Calu3 (cell line): Measurements from ENCODE around the gene FRMD4B. TPM values are rescaled to one million over a fixed set of nuclear protein-coding genes. Genes with fewer than 3 reads are reported as not detected.

Source experiments
- BruUV-seq: library from RNA; stranded (reverse); fragments of 400-500 nt; replicated peaks from 2 replicates; lab custom pipeline; 2021; lab: Mats Ljungman, UMichigan
- CTCF ChIA-PET: fragments of 300-600 bp; sonication (Branson Sonifier 250); formaldehyde crosslinking; loops from one replicate; lab custom pipeline; 2022; ENCODE audit warnings: antibody characterized with exemption; lab: Charles Lee
- DNase-seq: peaks from one replicate; pipeline ENCODE4 v3.0.0; 2022
- H3K27ac Mint-ChIP-seq: one replicate; pipeline ENCODE4 v1.8.0; 2022; ENCODE audit warnings: mixed read lengths; ENCODE audit not compliant: unreplicated experiment
- H3K27me3 Mint-ChIP-seq: one replicate; pipeline ENCODE4 v1.8.0; 2022; ENCODE audit warnings: mixed read lengths; ENCODE audit not compliant: unreplicated experiment
- H3K36me3 Mint-ChIP-seq: one replicate; pipeline ENCODE4 v1.8.0; 2022; ENCODE audit warnings: mild to moderate bottlenecking, moderate library complexity, mixed read lengths; ENCODE audit not compliant: insufficient read depth, unreplicated experiment
- H3K4me1 Mint-ChIP-seq: one replicate; pipeline ENCODE4 v1.8.0; 2022; ENCODE audit warnings: mild to moderate bottlenecking, low read depth, mixed read lengths; ENCODE audit not compliant: unreplicated experiment
- H3K4me3 Mint-ChIP-seq: one replicate; pipeline ENCODE4 v1.8.0; 2022; ENCODE audit warnings: mild to moderate bottlenecking, low read depth, moderate library complexity, mixed read lengths; ENCODE audit not compliant: unreplicated experiment
- H3K9me3 Mint-ChIP-seq: one replicate; pipeline ENCODE4 v1.8.0; 2022; ENCODE audit warnings: low read depth, mixed read lengths; ENCODE audit not compliant: unreplicated experiment
- CTCF ChIP-seq: fragments of 200-600 bp; IDR thresholded peaks from one replicate; pipeline ENCODE4 v1.8.0; 2022; ENCODE audit warnings: antibody characterized with exemption; ENCODE audit not compliant: unreplicated experiment
- intact Hi-C: fragments of 100-400 bp; cut with micrococcal nuclease; formaldehyde crosslinking; loops from one replicate; pipeline ENCODE4 v1.10.0; 2022; ENCODE audit not compliant: unreplicated experiment
- total RNA-seq: library from RNA; stranded (reverse); gene quantifications from 2 replicates; pipeline ENCODE4 v1.2.3, GENCODE V29; 2022

The FRMD4B gene
- total RNA-seq, 1 experiment from 2014 or later = 16.7 TPM

DNA sequence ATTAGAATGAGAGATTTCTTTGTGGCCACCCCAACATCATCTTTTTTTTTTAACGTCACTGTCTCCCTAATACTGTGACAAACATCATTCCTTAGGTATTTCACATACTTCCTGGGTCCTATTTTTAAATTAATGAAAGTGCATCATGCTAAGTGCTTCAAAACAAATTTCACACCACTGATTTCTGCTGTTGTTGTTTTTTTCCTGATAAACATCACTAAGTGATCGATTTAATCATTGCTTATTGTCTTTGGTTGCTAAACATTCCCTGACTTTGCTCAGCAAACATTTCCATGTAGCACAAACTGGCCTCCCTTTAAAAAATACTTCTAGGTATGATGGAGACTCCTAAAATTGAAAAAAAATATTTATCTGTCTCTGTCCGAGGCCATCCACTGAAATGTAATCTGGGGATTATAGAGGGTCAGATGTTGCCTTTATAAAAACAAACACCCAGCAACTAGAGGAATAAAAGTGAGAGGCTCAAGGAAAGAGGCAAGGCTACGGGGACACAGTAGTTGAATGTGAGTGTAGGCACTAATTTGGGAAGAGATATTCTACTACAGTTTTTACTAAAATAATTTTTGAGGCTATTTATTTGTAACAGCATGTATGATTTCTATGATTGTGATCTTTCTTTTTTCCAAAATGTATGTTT is 243.0 kb downstream of the FRMD4B start:
- BruUV-seq = no TSS peak
- Mint-ChIP-seq H3K27me3 (no peaks in the 10 kb centered on the region), H3K4me1 (peaks cover 23% of the 10 kb centered on the region), H3K9me3 (no peaks in the 10 kb centered on the region), H3K4me3 (no peak overlapping the region), H3K36me3 (peaks cover 5% of the 10 kb centered on the region), H3K27ac (peak overlapping the region; percentile 94)
- DNase-seq = no peak
- intact Hi-C loops = no loop called here
- TF ChIP-seq CTCF = no peak
- CTCF ChIA-PET = no interaction called here

DNA sequence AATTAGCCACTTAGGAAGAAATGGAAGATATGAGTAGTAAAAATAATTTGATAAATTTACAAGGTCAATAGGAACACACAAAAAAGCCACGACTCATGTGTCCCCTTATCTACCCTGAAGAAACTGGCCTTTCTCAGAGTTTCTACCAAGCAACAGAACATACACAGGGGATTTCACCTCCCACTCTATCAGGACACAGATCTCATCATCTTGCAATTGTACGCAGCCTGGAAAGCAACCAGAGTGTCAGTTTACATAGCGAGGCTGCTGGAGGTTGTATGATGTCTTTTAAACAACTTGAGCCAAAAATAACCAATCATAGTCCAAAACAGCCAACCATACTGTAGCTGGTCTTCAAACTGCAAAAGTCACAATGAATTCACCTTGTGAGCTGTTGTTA is 243.8 kb downstream of the FRMD4B start:
- BruUV-seq = no TSS peak
- Mint-ChIP-seq H3K36me3 (peaks cover 5% of the 10 kb centered on the region), H3K4me1 (peaks cover 23% of the 10 kb centered on the region), H3K4me3 (no peak overlapping the region), H3K9me3 (no peaks in the 10 kb centered on the region), H3K27ac (no peak overlapping the region), H3K27me3 (no peaks in the 10 kb centered on the region)
- no peak for TF ChIP-seq CTCF
- no peak for DNase-seq
- intact Hi-C loops = no loop called here
- CTCF ChIA-PET = no interaction called here

GRCh38 chr3:69141313-69141712 is 244.6 kb downstream of the FRMD4B start:
- H3K9me3 Mint-ChIP-seq = no peaks in the 10 kb centered on the region
- no peak overlapping the region for H3K4me3 Mint-ChIP-seq
- CTCF ChIA-PET = no interaction called here
- peak overlapping the region; percentile 9 for H3K27ac Mint-ChIP-seq
- BruUV-seq = no TSS peak
- peaks cover 23% of the 10 kb centered on the region for H3K4me1 Mint-ChIP-seq
- no peaks in the 10 kb centered on the region for H3K27me3 Mint-ChIP-seq
- intact Hi-C loops = no loop called here
- peaks cover 5% of the 10 kb centered on the region for H3K36me3 Mint-ChIP-seq
- no peak for TF ChIP-seq CTCF
- DNase-seq = no peak

DNA sequence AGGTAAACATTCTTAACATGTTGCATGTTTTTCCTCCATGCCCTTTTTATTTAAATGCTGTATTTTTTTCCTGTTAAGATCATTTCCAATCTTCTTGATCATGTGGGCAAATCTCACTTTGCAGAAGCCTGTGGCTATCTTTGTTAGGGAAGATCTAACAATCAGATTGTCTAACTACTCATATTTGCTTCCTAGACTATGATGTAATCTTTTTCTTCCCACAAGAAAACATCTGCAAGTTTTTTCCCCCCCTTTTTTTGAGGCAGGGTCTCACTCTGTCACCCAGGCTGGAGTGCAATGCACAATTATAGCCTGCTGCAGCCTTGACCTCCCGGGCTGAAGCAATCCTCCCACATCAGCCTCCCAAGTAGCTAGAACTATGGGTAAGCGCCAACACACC is 248.5 kb downstream of the FRMD4B start:
- no peaks in the 10 kb centered on the region for H3K4me1 Mint-ChIP-seq
- no peak overlapping the region for H3K27ac Mint-ChIP-seq
- no peak for DNase-seq
- no peaks in the 10 kb centered on the region for H3K27me3 Mint-ChIP-seq
- CTCF ChIA-PET = no interaction called here
- no peaks in the 10 kb centered on the region for H3K9me3 Mint-ChIP-seq
- H3K4me3 Mint-ChIP-seq = no peak overlapping the region
- no peak for TF ChIP-seq CTCF
- H3K36me3 Mint-ChIP-seq = no peaks in the 10 kb centered on the region
- BruUV-seq = no TSS peak
- intact Hi-C loops = no loop called here
